Erythroblast (primary cell): ENCODE results near the gene SUGCT.

ENCODE experiments used
- GATA1 ChIP-seq: IDR thresholded peaks from 2 replicates; pipeline ENCODE4 v1.6.1; 2011; ENCODE audit warnings: low read depth, mild to moderate bottlenecking, control low read depth, low read length, moderate library complexity
- POLR2A ChIP-seq: IDR thresholded peaks from 2 replicates; pipeline ENCODE4 v1.6.1; 2011; ENCODE audit warnings: mild to moderate bottlenecking, low read length

- no peak for TF ChIP-seq POLR2A
- no peak for TF ChIP-seq GATA1
Observed at GRCh38 chr7:40850017-40850416, 715.2 kb downstream of the SUGCT start.
